Measurements from ENCODE around the gene SSBP2. TPM values are rescaled to one million over a fixed set of nuclear protein-coding genes. Genes with fewer than 3 reads are reported as not detected.
"Not testable (repeated sequence)": the region's sequence is repeated elsewhere in the genome, so short reads cannot be mapped to it uniquely, and the experiment has no call there.

SSBP2 gene
- total and polyA plus RNA-seq, 2 donors (not counting 3 experiments of a cell fraction or from before 2014, with no cell fraction given): 9.6 to 11.5 TPM

DNA sequence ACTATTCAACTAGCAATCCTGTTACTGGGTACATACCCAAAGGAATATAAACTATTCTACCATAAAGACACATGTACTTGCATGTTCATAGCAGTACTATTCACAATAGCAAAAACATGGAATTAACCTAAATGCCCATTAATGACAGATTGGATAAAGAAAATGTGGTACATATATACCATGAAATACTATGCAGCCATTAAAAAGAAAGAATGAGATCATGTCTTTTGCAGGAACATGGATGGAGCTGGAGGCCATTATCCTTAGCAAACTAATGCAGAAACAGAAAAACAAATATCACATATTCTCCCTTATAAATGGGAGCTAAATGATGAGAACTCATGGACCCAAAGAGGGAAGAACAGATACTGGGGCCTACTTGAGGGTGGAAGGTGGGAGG is 247.3 kb downstream of the SSBP2 start:
- BruUV-seq (replicated peaks); H3K4me3 ChIP-seq (replicated peaks in 1 of 3; ENCODE audit: insufficient read depth in 1 of 3, low read depth in 1 of 3, low read length in 3 of 3); DNase-seq (ENCODE audit: low read depth, low spot score); H3K79me2 ChIP-seq (ENCODE audit: control insufficient read depth, insufficient read depth, low read length); H3K9me1 ChIP-seq (replicated peaks; ENCODE audit: control insufficient read depth, extremely low read depth, insufficient read depth, low read length); POLR2A ChIA-PET; H3K36me3 ChIP-seq (ENCODE audit: control insufficient read depth in 2 of 2, extremely low read depth in 1 of 2, insufficient read depth in 2 of 2, low read length in 2 of 2); intact Hi-C loops (cut with micrococcal nuclease); H3K9me3 ChIP-seq (replicated peaks; ENCODE audit: control insufficient read depth, insufficient read depth, low read length); H4K20me1 ChIP-seq (replicated peaks; ENCODE audit: control insufficient read depth, extremely low read depth, insufficient read depth, low read length); FAIRE-seq; dilution Hi-C loops (cut with MboI; ENCODE audit: extremely low pct_ligation_motif_present, low sequenced_read_pairs); H3K27me3 ChIP-seq (ENCODE audit: control insufficient read depth in 2 of 2, insufficient read depth in 2 of 2, low read length in 2 of 2); H3K27ac ChIP-seq (ENCODE audit: insufficient read depth, low read depth, low read length); H3K9ac ChIP-seq (replicated peaks; ENCODE audit: extremely low read depth, insufficient read depth, low read length); H2AFZ ChIP-seq (ENCODE audit: low read depth, low read length); H3K4me2 ChIP-seq (ENCODE audit: insufficient read depth, low read length): not testable (repeated sequence)
- H3K4me1 ChIP-seq (ENCODE audit: control insufficient read depth, extremely low read depth, insufficient read depth, low read length): peaks cover 14% of the 10 kb centered on the region
- CTCF ChIA-PET: interaction anchor here (2.1 kb wide), 1 partner anchor 11 kb away, joined by 7 read pairs; no protein-coding TSS in a partner anchor

DNA sequence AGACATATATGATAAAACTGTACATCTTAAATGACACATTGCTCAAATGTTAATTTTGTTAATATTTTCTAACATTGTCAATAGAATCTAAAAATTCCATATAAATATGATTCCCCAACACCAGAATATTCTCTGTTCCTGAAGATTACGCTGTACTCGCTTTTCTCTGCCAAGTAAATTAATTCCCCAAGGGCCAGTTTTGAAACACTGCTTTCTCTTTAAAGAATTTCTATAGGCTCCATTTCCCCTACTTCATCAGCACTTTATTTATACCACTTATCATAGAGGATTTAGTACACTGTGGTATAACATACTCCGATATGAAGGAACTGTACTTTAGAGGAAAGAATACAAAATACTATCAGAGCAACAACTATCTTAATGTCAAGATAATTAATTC is 255.6 kb downstream of the SSBP2 start:
- DNase-seq (ENCODE audit: low read depth, low spot score) (no peak), FAIRE-seq (no peak)
- dilution Hi-C loops (cut with MboI; ENCODE audit: extremely low pct_ligation_motif_present, low sequenced_read_pairs) (no loop called here), intact Hi-C loops (cut with micrococcal nuclease) (no loop called here)
- Histone ChIP-seq H3K4me3 (replicated peaks in 1 of 3; ENCODE audit: insufficient read depth in 1 of 3, low read depth in 1 of 3, low read length in 3 of 3) (no peak overlapping the region), H3K36me3 (ENCODE audit: control insufficient read depth in 2 of 2, extremely low read depth in 1 of 2, insufficient read depth in 2 of 2, low read length in 2 of 2) (no peaks in the 10 kb centered on the region), H4K20me1 (replicated peaks; ENCODE audit: control insufficient read depth, extremely low read depth, insufficient read depth, low read length) (no peaks in the 10 kb centered on the region), H3K79me2 (ENCODE audit: control insufficient read depth, insufficient read depth, low read length) (no peaks in the 10 kb centered on the region), H3K27ac (ENCODE audit: insufficient read depth, low read depth, low read length) (no peak overlapping the region), H2AFZ (ENCODE audit: low read depth, low read length) (no peak overlapping the region), H3K4me2 (ENCODE audit: insufficient read depth, low read length) (no peak overlapping the region), H3K9ac (replicated peaks; ENCODE audit: extremely low read depth, insufficient read depth, low read length) (no peak overlapping the region), H3K9me1 (replicated peaks; ENCODE audit: control insufficient read depth, extremely low read depth, insufficient read depth, low read length) (no peaks in the 10 kb centered on the region), H3K4me1 (ENCODE audit: control insufficient read depth, extremely low read depth, insufficient read depth, low read length) (no peaks in the 10 kb centered on the region), H3K27me3 (ENCODE audit: control insufficient read depth in 2 of 2, insufficient read depth in 2 of 2, low read length in 2 of 2) (no peaks in the 10 kb centered on the region), H3K9me3 (replicated peaks; ENCODE audit: control insufficient read depth, insufficient read depth, low read length) (no peaks in the 10 kb centered on the region)
- no TSS peak for BruUV-seq (replicated peaks)
- CTCF ChIA-PET: no interaction called here
- POLR2A ChIA-PET: no interaction called here
- TF ChIP-seq FOS (IDR thresholded peaks at IDR 0.05; ENCODE audit: borderline replicate concordance, insufficient read depth, low read length) (no peak), GATA2 (IDR thresholded peaks at IDR 0.05; ENCODE audit: insufficient read depth, insufficient read length, low read depth, low read length) (no peak), MYC (IDR thresholded peaks at IDR 0.05; ENCODE audit: low read depth, low read length) (no peak), POLR2AphosphoS5 (IDR thresholded peaks at IDR 0.05; ENCODE audit: insufficient read depth, low read depth, low read length) (no peak), EZH2 (IDR thresholded peaks at IDR 0.05; ENCODE audit: borderline replicate concordance, low read depth, low read length, severe bottlenecking) (no peak), POLR2A (IDR thresholded peaks at IDR 0.05; ENCODE audit: low read depth, low read length) (no peak), JUN (IDR thresholded peaks at IDR 0.05; ENCODE audit: borderline replicate concordance, insufficient read depth, insufficient read length, low read depth) (no peak)
- TF ChIP-seq, protein P1, sequence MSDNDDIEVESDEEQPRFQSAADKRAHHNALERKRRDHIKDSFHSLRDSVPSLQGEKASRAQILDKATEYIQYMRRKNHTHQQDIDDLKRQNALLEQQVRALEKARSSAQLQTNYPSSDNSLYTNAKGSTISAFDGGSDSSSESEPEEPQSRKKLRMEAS (IDR thresholded peaks at IDR 0.05; ENCODE audit: insufficient read depth, insufficient read length): no peak
- TF ChIP-seq, protein P2, sequence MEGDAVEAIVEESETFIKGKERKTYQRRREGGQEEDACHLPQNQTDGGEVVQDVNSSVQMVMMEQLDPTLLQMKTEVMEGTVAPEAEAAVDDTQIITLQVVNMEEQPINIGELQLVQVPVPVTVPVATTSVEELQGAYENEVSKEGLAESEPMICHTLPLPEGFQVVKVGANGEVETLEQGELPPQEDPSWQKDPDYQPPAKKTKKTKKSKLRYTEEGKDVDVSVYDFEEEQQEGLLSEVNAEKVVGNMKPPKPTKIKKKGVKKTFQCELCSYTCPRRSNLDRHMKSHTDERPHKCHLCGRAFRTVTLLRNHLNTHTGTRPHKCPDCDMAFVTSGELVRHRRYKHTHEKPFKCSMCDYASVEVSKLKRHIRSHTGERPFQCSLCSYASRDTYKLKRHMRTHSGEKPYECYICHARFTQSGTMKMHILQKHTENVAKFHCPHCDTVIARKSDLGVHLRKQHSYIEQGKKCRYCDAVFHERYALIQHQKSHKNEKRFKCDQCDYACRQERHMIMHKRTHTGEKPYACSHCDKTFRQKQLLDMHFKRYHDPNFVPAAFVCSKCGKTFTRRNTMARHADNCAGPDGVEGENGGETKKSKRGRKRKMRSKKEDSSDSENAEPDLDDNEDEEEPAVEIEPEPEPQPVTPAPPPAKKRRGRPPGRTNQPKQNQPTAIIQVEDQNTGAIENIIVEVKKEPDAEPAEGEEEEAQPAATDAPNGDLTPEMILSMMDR (IDR thresholded peaks at IDR 0.05; ENCODE audit: extremely low read depth in 1 of 2, insufficient read depth in 1 of 2, low read depth in 1 of 2, low read length in 2 of 2): no peak
